Neuron (in vitro differentiated cells): ENCODE data around the gene ANG.
"Not testable (repeated sequence)": the region's sequence is repeated elsewhere in the genome, so short reads cannot be mapped to it uniquely, and the experiment has no call there.

Source experiments
- H2AFZ ChIP-seq: one replicate; pipeline ENCODE4 v1.6.1; 2013; ENCODE audit warnings: low read depth, mild to moderate bottlenecking, inconsistent platforms, low read length, moderate library complexity
- H3K27me3 ChIP-seq: one replicate; pipeline ENCODE4 v1.6.1; 2013; ENCODE audit warnings: low read length; ENCODE audit not compliant: insufficient read depth
- H3K36me3 ChIP-seq: one replicate; pipeline ENCODE4 v1.6.1; 2013; ENCODE audit warnings: low read length; ENCODE audit not compliant: insufficient read depth
- H3K4me1 ChIP-seq: one replicate; pipeline ENCODE4 v1.6.1; 2013; ENCODE audit warnings: low read length; ENCODE audit not compliant: insufficient read depth
- H3K4me3 ChIP-seq: 2 replicates; pipeline ENCODE4 v1.5.1; 2013; ENCODE audit warnings: mild to moderate bottlenecking, low read length, moderate library complexity
- H3K9me3 ChIP-seq: one replicate; pipeline ENCODE4 v1.6.1; 2013; ENCODE audit warnings: low read length

ANG gene

GRCh38 chr14:20659813-20660395 is 28.7 kb upstream of the ANG start:
- no peaks in the 10 kb centered on the region for H3K4me1 ChIP-seq
- H3K36me3 ChIP-seq: no peaks in the 10 kb centered on the region
- H3K9me3 ChIP-seq: no peaks in the 10 kb centered on the region
- H2AFZ ChIP-seq: no peak overlapping the region
- peaks cover 62% of the 10 kb centered on the region for H3K27me3 ChIP-seq
- no peak overlapping the region for H3K4me3 ChIP-seq

GRCh38 chr14:20661197-20661596 is 27.4 kb upstream of the ANG start:
- H3K4me3 ChIP-seq: no peak overlapping the region
- H3K27me3 ChIP-seq: peaks cover 59% of the 10 kb centered on the region
- no peaks in the 10 kb centered on the region for H3K4me1 ChIP-seq
- no peaks in the 10 kb centered on the region for H3K36me3 ChIP-seq
- H2AFZ ChIP-seq: no peak overlapping the region
- H3K9me3 ChIP-seq: no peaks in the 10 kb centered on the region

- H3K4me1 ChIP-seq: no peaks in the 10 kb centered on the region
- H3K36me3 ChIP-seq: no peaks in the 10 kb centered on the region
- H3K9me3 ChIP-seq: no peaks in the 10 kb centered on the region
- peak overlapping the region; percentile 5 for H3K4me3 ChIP-seq
- no peak overlapping the region for H2AFZ ChIP-seq
- H3K27me3 ChIP-seq: peaks cover 57% of the 10 kb centered on the region
These were observed 25.4 kb upstream of the ANG start for GRCh38 chr14:20662968-20663732.

- H3K4me3 ChIP-seq, H3K4me1 ChIP-seq, H3K9me3 ChIP-seq, H2AFZ ChIP-seq, H3K36me3 ChIP-seq: not testable (repeated sequence)
- peaks cover 42% of the 10 kb centered on the region for H3K27me3 ChIP-seq
These were observed 22.1 kb upstream of the ANG start for GRCh38 chr14:20666400-20666961.

- H3K27me3 ChIP-seq: peaks cover 27% of the 10 kb centered on the region
- H3K4me3 ChIP-seq: no peak overlapping the region
- H3K4me1 ChIP-seq: no peaks in the 10 kb centered on the region
- no peaks in the 10 kb centered on the region for H3K9me3 ChIP-seq
- H2AFZ ChIP-seq: no peak overlapping the region
- no peaks in the 10 kb centered on the region for H3K36me3 ChIP-seq
These were observed 20.6 kb upstream of the ANG start for GRCh38 chr14:20667957-20668356.

GRCh38 chr14:20668969-20669368 is 19.6 kb upstream of the ANG start:
- Histone ChIP-seq H3K4me3 (no peak overlapping the region), H3K9me3 (no peaks in the 10 kb centered on the region), H3K27me3 (peaks cover 19% of the 10 kb centered on the region), H3K4me1 (no peaks in the 10 kb centered on the region), H3K36me3 (no peaks in the 10 kb centered on the region), H2AFZ (no peak overlapping the region)

- H3K36me3 ChIP-seq: no peaks in the 10 kb centered on the region
- no peak overlapping the region for H2AFZ ChIP-seq
- no peaks in the 10 kb centered on the region for H3K9me3 ChIP-seq
- H3K4me1 ChIP-seq: no peaks in the 10 kb centered on the region
- H3K4me3 ChIP-seq: no peak overlapping the region
- peaks cover 17% of the 10 kb centered on the region for H3K27me3 ChIP-seq
These were observed 16.8 kb upstream of the ANG start for GRCh38 chr14:20671597-20672283.

- Histone ChIP-seq H3K4me3 (no peak overlapping the region), H3K9me3 (no peaks in the 10 kb centered on the region), H3K36me3 (no peaks in the 10 kb centered on the region), H3K4me1 (peaks cover 4% of the 10 kb centered on the region), H3K27me3 (peaks cover 9% of the 10 kb centered on the region), H2AFZ (no peak overlapping the region)
These were observed 12.9 kb upstream of the ANG start for GRCh38 chr14:20675669-20676068.

- Histone ChIP-seq H3K9me3 (no peaks in the 10 kb centered on the region), H3K36me3 (no peaks in the 10 kb centered on the region), H3K4me1 (peaks cover 8% of the 10 kb centered on the region), H3K4me3 (no peak overlapping the region), H3K27me3 (peaks cover 9% of the 10 kb centered on the region), H2AFZ (no peak overlapping the region)
These were observed 12.5 kb upstream of the ANG start for GRCh38 chr14:20676072-20676471.

- Histone ChIP-seq H3K36me3 (no peaks in the 10 kb centered on the region), H3K27me3 (peaks cover 6% of the 10 kb centered on the region), H3K4me3 (no peak overlapping the region), H3K4me1 (peaks cover 15% of the 10 kb centered on the region), H2AFZ (no peak overlapping the region), H3K9me3 (no peaks in the 10 kb centered on the region)
These were observed 8.7 kb upstream of the ANG start for GRCh38 chr14:20679907-20680306.

- H2AFZ ChIP-seq: no peak overlapping the region
- H3K36me3 ChIP-seq: no peaks in the 10 kb centered on the region
- H3K9me3 ChIP-seq: no peaks in the 10 kb centered on the region
- H3K27me3 ChIP-seq: peaks cover 6% of the 10 kb centered on the region
- H3K4me3 ChIP-seq: peak overlapping the region; percentile 76
- peaks cover 18% of the 10 kb centered on the region for H3K4me1 ChIP-seq
These were observed 8.2 kb upstream of the ANG start for GRCh38 chr14:20680363-20680762.

GRCh38 chr14:20680843-20681347 is 7.7 kb upstream of the ANG start:
- Histone ChIP-seq H3K4me1 (peaks cover 19% of the 10 kb centered on the region), H3K4me3 (peak overlapping the region; percentile 76), H2AFZ (peak overlapping the region; percentile 73), H3K36me3 (no peaks in the 10 kb centered on the region), H3K9me3 (no peaks in the 10 kb centered on the region), H3K27me3 (peaks cover 6% of the 10 kb centered on the region)
